MM.1S (cell line): Measurements from ENCODE around the gene RAB3B.

Experiments used
- EZH2 ChIP-seq: fragments of 300-600 bp; sonication (generic); optimal IDR thresholded peaks from 2 replicates; pipeline ENCODE3; 2017; ENCODE audit warnings: low read depth, mild to moderate bottlenecking, antibody characterized with exemption, low read length, mixed read lengths
- EZH2phosphoT487 ChIP-seq: fragments of 300-600 bp; sonication (generic); IDR thresholded peaks from 2 replicates; pipeline ENCODE4 v1.6.1; 2018; ENCODE audit warnings: antibody characterized with exemption, low read length
- TF ChIP-seq, protein P1 (sequence below): fragments of 300-600 bp; sonication (generic); IDR thresholded peaks from 2 replicates; pipeline ENCODE4 v1.5.1; 2016; ENCODE audit warnings: antibody characterized with exemption, low read length, mixed read lengths

DNA sequence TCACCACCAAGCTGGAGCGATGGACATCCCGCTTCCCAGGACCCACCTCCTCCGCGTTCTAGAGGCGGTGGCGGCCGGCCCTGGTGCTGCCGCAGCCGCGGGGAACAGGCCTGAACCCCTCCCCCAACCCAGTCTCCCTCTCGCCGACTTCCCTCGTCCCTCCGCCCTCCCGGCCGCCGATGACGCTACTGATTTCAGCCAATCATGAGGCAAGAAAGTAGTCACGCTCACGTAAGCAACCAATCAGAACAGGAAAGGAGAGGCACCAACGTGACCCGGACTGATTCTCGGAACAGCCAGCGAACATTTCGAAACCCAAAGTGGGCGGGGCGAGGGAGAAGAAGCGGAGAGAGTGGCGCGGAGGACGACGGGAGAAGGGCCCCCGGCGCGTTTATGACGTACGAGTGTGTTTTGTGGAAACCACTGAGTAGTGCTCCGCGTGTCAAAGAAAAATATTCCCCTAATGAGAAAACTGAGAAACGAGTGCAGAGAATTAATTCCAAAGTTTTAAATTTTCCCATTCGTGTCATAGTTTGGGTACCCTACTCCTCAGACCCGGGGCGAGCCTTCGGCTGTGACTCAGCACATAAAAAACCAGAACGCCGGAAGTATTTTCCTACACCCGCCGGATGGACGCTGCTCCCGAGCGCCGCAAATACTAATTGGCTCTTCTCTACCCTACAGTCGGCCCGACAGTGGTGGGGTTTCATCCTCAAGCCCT, 111.7 kb downstream of the RAB3B start, which contains the start of gene NRDC:
- TF ChIP-seq, protein P1, sequence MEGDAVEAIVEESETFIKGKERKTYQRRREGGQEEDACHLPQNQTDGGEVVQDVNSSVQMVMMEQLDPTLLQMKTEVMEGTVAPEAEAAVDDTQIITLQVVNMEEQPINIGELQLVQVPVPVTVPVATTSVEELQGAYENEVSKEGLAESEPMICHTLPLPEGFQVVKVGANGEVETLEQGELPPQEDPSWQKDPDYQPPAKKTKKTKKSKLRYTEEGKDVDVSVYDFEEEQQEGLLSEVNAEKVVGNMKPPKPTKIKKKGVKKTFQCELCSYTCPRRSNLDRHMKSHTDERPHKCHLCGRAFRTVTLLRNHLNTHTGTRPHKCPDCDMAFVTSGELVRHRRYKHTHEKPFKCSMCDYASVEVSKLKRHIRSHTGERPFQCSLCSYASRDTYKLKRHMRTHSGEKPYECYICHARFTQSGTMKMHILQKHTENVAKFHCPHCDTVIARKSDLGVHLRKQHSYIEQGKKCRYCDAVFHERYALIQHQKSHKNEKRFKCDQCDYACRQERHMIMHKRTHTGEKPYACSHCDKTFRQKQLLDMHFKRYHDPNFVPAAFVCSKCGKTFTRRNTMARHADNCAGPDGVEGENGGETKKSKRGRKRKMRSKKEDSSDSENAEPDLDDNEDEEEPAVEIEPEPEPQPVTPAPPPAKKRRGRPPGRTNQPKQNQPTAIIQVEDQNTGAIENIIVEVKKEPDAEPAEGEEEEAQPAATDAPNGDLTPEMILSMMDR, result no peak
- no peak for TF ChIP-seq EZH2phosphoT487
- TF ChIP-seq EZH2, result no peak
